Aorta (tissue), 5 donors: ENCODE results near the gene BSX. TPM values are rescaled to one million over a fixed set of nuclear protein-coding genes. Genes with fewer than 3 reads are reported as not detected.

Experiments
- ATAC-seq: fragments of 200-7000 bp; cut with Tn5 transposase; one replicate; pipeline ENCODE4 v1.9.1; 2022; ENCODE audit warnings: moderate library complexity; ENCODE audit not compliant: low FRiP score
- DNase-seq, 2 donors: peaks; one replicate each; pipeline ENCODE4 v3.0.0-alpha.2; 2020
- H3K27ac ChIP-seq, 2 donors: one replicate each; pipeline ENCODE4 v1.5.1; 2013; ENCODE audit warnings: low read length in 2 of 2, mild to moderate bottlenecking in 2 of 2, moderate library complexity in 2 of 2, control low read depth in 1 of 2, inconsistent platforms in 1 of 2, low read depth in 1 of 2
- H3K27me3 ChIP-seq, 2 donors: one replicate each; pipeline ENCODE4 v1.6.1; 2013; ENCODE audit warnings: control low read depth in 1 of 2, low read length in 1 of 2, mild to moderate bottlenecking in 1 of 2, moderate library complexity in 1 of 2; ENCODE audit not compliant: insufficient read depth in 2 of 2, control insufficient read depth in 1 of 2
- H3K36me3 ChIP-seq, 2 donors: one replicate each; pipeline ENCODE4 v1.6.1; 2013; ENCODE audit warnings: control low read depth in 1 of 2, low read length in 1 of 2, mild to moderate bottlenecking in 1 of 2; ENCODE audit not compliant: insufficient read depth in 2 of 2, control insufficient read depth in 1 of 2
- H3K4me1 ChIP-seq, 2 donors: one replicate each; pipeline ENCODE4 v1.6.1; 2013; ENCODE audit warnings: low read length in 2 of 2, control low read depth in 1 of 2, mild to moderate bottlenecking in 1 of 2, moderate library complexity in 1 of 2; ENCODE audit not compliant: insufficient read depth in 2 of 2, control insufficient read depth in 1 of 2
- H3K4me3 ChIP-seq, 2 donors: one replicate each; pipeline ENCODE4 v1.5.1; 2013; ENCODE audit warnings: low read length in 2 of 2, control low read depth in 1 of 2, mild to moderate bottlenecking in 1 of 2
- H3K9me3 ChIP-seq: one replicate; pipeline ENCODE4 v1.6.1; 2013; ENCODE audit warnings: mild to moderate bottlenecking, low read length; ENCODE audit not compliant: control insufficient read depth
- WGBS, 2 donors: extraction: QIAGEN DNeasy Blood & Tissue Kit; methylation state at CpG; one replicate each; pipeline ENCODE4 v1.1.7; 2013; 5-methylcytosine and 5-hydroxymethylcytosine counted together
- intact Hi-C, 2 donors: fragments of 100-400 bp; cut with DNase I; formaldehyde crosslinking; loops; one replicate each; pipeline versions ENCODE4 v1.14.2 to v1.15.0; 2022
- long read RNA-seq, 2 donors: library from polyadenylated mRNA; unstranded; transcript quantifications; one replicate each; pipeline ENCODE4 v2.0.0, GENCODE V29; 2020 to 2021
- polyA plus RNA-seq, 2 donors: library from polyadenylated mRNA; stranded (reverse); fragments of 200-250 nt; gene quantifications; one replicate each; pipeline ENCODE4 v1.2.3, GENCODE V29; 2013
- total RNA-seq, 2 donors: library from RNA; stranded (reverse); fragmentation: NEBNext Ultra II Directional; extraction: Animal tissue kit (Norgen Biotek cat#: 25700); gene quantifications; one replicate each; pipeline ENCODE4 v1.2.1, GENCODE V29; 2021
- donor health status: healthy with polysubstance abuse.
- donor health status: Bipolar disorder and iron deficiency.
- donor health status: DM: no; HTN: no; CAD: no.
- donor health status: DM: no; HTN: no; CAD: no.
- donor health status: DM: yes; HTN: yes; CAD: no.

The BSX gene
- total RNA-seq (not detected), polyA plus RNA-seq (not detected)
- long read RNA-seq, donor 1, result 0 reads
- long read RNA-seq, donor 2, result 0 reads

GRCh38 chr11:122981388-122982264, at the start of gene BSX:
Gene BSX (minus strand): TSS chr11:122981834. CDS start chr11:122981671, 163 bp downstream.
- no peaks in the 10 kb centered on the region for H3K4me1 ChIP-seq
- no peak within 1 kb of the TSS for H3K27ac ChIP-seq
- no peaks in the 10 kb centered on the region for H3K36me3 ChIP-seq
- no peaks in the 10 kb centered on the region for H3K9me3 ChIP-seq
- H3K27me3 ChIP-seq, result no peaks in the 10 kb centered on the region
- ATAC-seq (peak; percentile 26), DNase-seq (peak in 1 of 2 donors; percentile 85)
- no peak within 1 kb of the TSS for H3K4me3 ChIP-seq
- intact Hi-C loops, result no loop called here
- whole genome bisulfite sequencing, 2 donors, result 4% methylated on average over 29 to 35 of the region's 35 CpGs

- no peaks in the 10 kb centered on the region for H3K36me3 ChIP-seq
- no peak overlapping the region for H3K27ac ChIP-seq
- DNase-seq (no peak), ATAC-seq (no peak)
- no peak overlapping the region for H3K4me3 ChIP-seq
- 73 to 82% methylated on average over 4 of the region's 4 CpGs for WGBS, 2 donors
- no peaks in the 10 kb centered on the region for H3K9me3 ChIP-seq
- H3K27me3 ChIP-seq, result no peaks in the 10 kb centered on the region
- no peaks in the 10 kb centered on the region for H3K4me1 ChIP-seq
- intact Hi-C loops, result no loop called here
Measured at GRCh38 chr11:123030517-123030916, 48.9 kb upstream of the BSX start.

- no peaks in the 10 kb centered on the region for H3K27me3 ChIP-seq
- ATAC-seq, result no peak
- DNase-seq, result no peak
- no peaks in the 10 kb centered on the region for H3K4me1 ChIP-seq
- WGBS, 2 donors, result 50 to 55% methylated on average over 2 of the region's 2 CpGs
- no peaks in the 10 kb centered on the region for H3K36me3 ChIP-seq
- H3K4me3 ChIP-seq, result no peak overlapping the region
- intact Hi-C loops, result no loop called here
- H3K9me3 ChIP-seq, result no peaks in the 10 kb centered on the region
- no peak overlapping the region for H3K27ac ChIP-seq
Measured at GRCh38 chr11:123020968-123021367, 39.3 kb upstream of the BSX start.

GRCh38 chr11:123018702-123019101, 37.1 kb upstream of the BSX start:
- no peak overlapping the region for H3K27ac ChIP-seq
- H3K36me3 ChIP-seq, result no peaks in the 10 kb centered on the region
- intact Hi-C loops, result no loop called here
- no peak for ATAC-seq
- H3K27me3 ChIP-seq, result no peaks in the 10 kb centered on the region
- H3K4me3 ChIP-seq, result no peak overlapping the region
- H3K4me1 ChIP-seq, result no peaks in the 10 kb centered on the region
- WGBS, 2 donors, result 80 to 85% methylated on average over 9 of the region's 9 CpGs
- H3K9me3 ChIP-seq, result no peaks in the 10 kb centered on the region
- DNase-seq, result no peak

- DNase-seq, result no peak
- WGBS, 2 donors, result 66 to 69% methylated on average over 4 of the region's 4 CpGs
- Histone ChIP-seq H3K9me3 (no peaks in the 10 kb centered on the region), H3K27me3 (no peaks in the 10 kb centered on the region), H3K27ac (no peak overlapping the region), H3K4me1 (no peaks in the 10 kb centered on the region), H3K4me3 (no peak overlapping the region), H3K36me3 (no peaks in the 10 kb centered on the region)
- intact Hi-C loops, result no loop called here
- ATAC-seq, result no peak
Measured at GRCh38 chr11:123011510-123011909, 29.9 kb upstream of the BSX start.

- no peaks in the 10 kb centered on the region for H3K9me3 ChIP-seq
- WGBS, 2 donors, result 75 to 77% methylated on average over 5 of the region's 5 CpGs
- no peaks in the 10 kb centered on the region for H3K36me3 ChIP-seq
- no peaks in the 10 kb centered on the region for H3K27me3 ChIP-seq
- no peaks in the 10 kb centered on the region for H3K4me1 ChIP-seq
- ATAC-seq (no peak), DNase-seq (no peak)
- H3K27ac ChIP-seq, result no peak overlapping the region
- no peak overlapping the region for H3K4me3 ChIP-seq
- intact Hi-C loops, result no loop called here
Measured at GRCh38 chr11:123006860-123007542, 25.4 kb upstream of the BSX start.

GRCh38 chr11:123000721-123001120, 19.1 kb upstream of the BSX start:
- H3K4me3 ChIP-seq, result no peak overlapping the region
- no peak overlapping the region for H3K27ac ChIP-seq
- DNase-seq (no peak), ATAC-seq (no peak)
- WGBS, 2 donors, result 83 to 86% methylated on average over 5 of the region's 5 CpGs
- H3K9me3 ChIP-seq, result peaks cover 1% of the 10 kb centered on the region
- H3K36me3 ChIP-seq, result no peaks in the 10 kb centered on the region
- H3K27me3 ChIP-seq, result no peaks in the 10 kb centered on the region
- intact Hi-C loops, result no loop called here
- H3K4me1 ChIP-seq, result no peaks in the 10 kb centered on the region

GRCh38 chr11:122998727-122999366, 17.2 kb upstream of the BSX start:
- Histone ChIP-seq H3K27ac (no peak overlapping the region), H3K4me1 (no peaks in the 10 kb centered on the region), H3K36me3 (no peaks in the 10 kb centered on the region), H3K27me3 (no peaks in the 10 kb centered on the region), H3K9me3 (peaks cover 1% of the 10 kb centered on the region), H3K4me3 (no peak overlapping the region)
- DNase-seq (no peak), ATAC-seq (no peak)
- WGBS, 2 donors, result 29 to 30% methylated on average over 14 of the region's 14 CpGs
- intact Hi-C loops, result no loop called here
